Neuronal stem cell (in vitro differentiated cells): ENCODE measurements around the gene WDR38.

ENCODE experiments used
- DNase-seq: peaks from one replicate; pipeline ENCODE4 v3.0.0-alpha.2; 2013; ENCODE audit warnings: low spot score
- H2AFZ ChIP-seq: one replicate; pipeline ENCODE4 v1.6.1; 2013; ENCODE audit warnings: mild to moderate bottlenecking, low read length, inconsistent platforms
- H2AK5ac ChIP-seq: 2 replicates; pipeline ENCODE4 v1.6.1; 2013; ENCODE audit warnings: low read depth, mild to moderate bottlenecking, inconsistent platforms, low read length, moderate library complexity, mixed read lengths
- H2BK120ac ChIP-seq: 2 replicates; pipeline ENCODE4 v1.6.1; 2013; ENCODE audit warnings: low read depth, mild to moderate bottlenecking, inconsistent platforms, low read length, moderate library complexity, mixed read lengths
- H2BK12ac ChIP-seq: one replicate; pipeline ENCODE4 v1.6.1; 2013; ENCODE audit warnings: low read length, inconsistent platforms
- H2BK15ac ChIP-seq: 2 replicates; pipeline ENCODE4 v1.6.1; 2013; ENCODE audit warnings: mild to moderate bottlenecking, low read length, inconsistent platforms, mixed read lengths
- H2BK5ac ChIP-seq: one replicate; pipeline ENCODE4 v1.6.1; 2013; ENCODE audit warnings: inconsistent platforms, mild to moderate bottlenecking, low read length, moderate library complexity
- H3K14ac ChIP-seq: one replicate; pipeline ENCODE4 v1.6.1; 2013; ENCODE audit warnings: low read length, inconsistent platforms
- H3K18ac ChIP-seq: 2 replicates; pipeline ENCODE4 v1.6.1; 2013; ENCODE audit warnings: low read length, inconsistent platforms
- H3K23ac ChIP-seq: 2 replicates; pipeline ENCODE4 v1.6.1; 2013; ENCODE audit warnings: low read depth, mild to moderate bottlenecking, mixed read lengths, low read length, inconsistent platforms; ENCODE audit not compliant: poor library complexity
- H3K27ac ChIP-seq: replicated peaks from 3 replicates; pipeline ENCODE4 v1.5.1; 2013; ENCODE audit warnings: low read length, inconsistent platforms
- H3K27me3 ChIP-seq, 3 experiments: 2 replicates each; pipeline ENCODE4 v1.6.1; 2013; ENCODE audit warnings: low read length in 3 of 3, mild to moderate bottlenecking in 2 of 3, inconsistent platforms in 1 of 3, low read depth in 1 of 3, mixed read lengths in 1 of 3, moderate library complexity in 1 of 3; ENCODE audit not compliant: control insufficient read depth in 3 of 3, insufficient read depth in 3 of 3
- H3K36me3 ChIP-seq, 2 donors: replicated peaks in 1 of 2; 2 replicates each; pipeline ENCODE4 v1.6.1; 2013; ENCODE audit warnings: low read length in 2 of 2; ENCODE audit not compliant: control insufficient read depth in 2 of 2, insufficient read depth in 2 of 2
- H3K4ac ChIP-seq: 2 replicates; pipeline ENCODE4 v1.6.1; 2013; ENCODE audit warnings: inconsistent platforms, mild to moderate bottlenecking, low read length, moderate library complexity
- H3K4me1 ChIP-seq, 2 donors: 1 replicate in 1 of 2; 2 replicates in 1 of 2; pipeline ENCODE4 v1.6.1; 2013; ENCODE audit warnings: low read length in 2 of 2, low read depth in 1 of 2; ENCODE audit not compliant: control insufficient read depth in 2 of 2, insufficient read depth in 1 of 2
- H3K4me2 ChIP-seq: one replicate; pipeline ENCODE4 v1.6.1; 2013; ENCODE audit warnings: mild to moderate bottlenecking, low read length, inconsistent platforms; ENCODE audit not compliant: insufficient read depth, poor library complexity, severe bottlenecking
- H3K4me3 ChIP-seq, 2 donors: 2 replicates each; pipeline ENCODE4 v1.5.1; 2013; ENCODE audit warnings: low read length in 2 of 2, mild to moderate bottlenecking in 2 of 2, inconsistent platforms in 1 of 2, moderate library complexity in 1 of 2
- H3K79me1 ChIP-seq: one replicate; pipeline ENCODE4 v1.6.1; 2013; ENCODE audit warnings: low read depth, mild to moderate bottlenecking, inconsistent platforms, low read length, moderate library complexity
- H3K9ac ChIP-seq: one replicate; pipeline ENCODE4 v1.6.1; 2013; ENCODE audit warnings: mild to moderate bottlenecking, low read depth, low read length, inconsistent platforms; ENCODE audit not compliant: poor library complexity
- H3K9me3 ChIP-seq, 2 donors: replicated peaks in 1 of 2; 2 replicates each; pipeline versions ENCODE3 to v1.6.1; 2013; ENCODE audit warnings: low read length in 2 of 2, mild to moderate bottlenecking in 2 of 2, inconsistent platforms in 1 of 2, low read depth in 1 of 2, mixed read lengths in 1 of 2, moderate library complexity in 1 of 2; ENCODE audit not compliant: control insufficient read depth in 2 of 2, insufficient read depth in 1 of 2
- H4K8ac ChIP-seq: one replicate; pipeline ENCODE4 v1.6.1; 2013; ENCODE audit warnings: low read depth, mild to moderate bottlenecking, inconsistent platforms, low read length, moderate library complexity
- H4K91ac ChIP-seq: one replicate; pipeline ENCODE4 v1.6.1; 2013; ENCODE audit warnings: low read length, low read depth, mild to moderate bottlenecking, inconsistent platforms; ENCODE audit not compliant: poor library complexity
- WGBS, 2 donors: extraction: QIAGEN DNeasy Blood & Tissue Kit; methylation state at CpG; one replicate each; pipeline ENCODE4 v1.1.7; 2013; ENCODE audit warnings: missing lambda C conversion rate in 2 of 2, mixed read lengths in 1 of 2; ENCODE audit not compliant: insufficient read length in 2 of 2, insufficient replicate concordance in 1 of 2; ENCODE audit errors: extremely low coverage in 2 of 2; 5-methylcytosine and 5-hydroxymethylcytosine counted together

The WDR38 gene

GRCh38 chr9:124863371-124863871, 10.2 kb downstream of the WDR38 start:
- no CpG with 5 or more reads among the region's 7 CpGs for WGBS, 2 donors
- Histone ChIP-seq H2BK120ac (no peak overlapping the region), H3K27ac (no peak overlapping the region), H3K18ac (no peak overlapping the region), H3K79me1 (peaks cover 14% of the 10 kb centered on the region), H3K27me3 (no peaks in the 10 kb centered on the region), H2AFZ (no peak overlapping the region), H2BK15ac (no peak overlapping the region), H4K91ac (no peak overlapping the region), H3K4ac (no peak overlapping the region), H4K8ac (no peak overlapping the region), H3K36me3 (peaks cover 25 to 29% of the 10 kb centered on the region in 2 donors), H3K9ac (no peak overlapping the region), H3K14ac (no peak overlapping the region), H2BK5ac (no peak overlapping the region), H2AK5ac (no peak overlapping the region), H3K4me1 (peaks cover 9 to 11% of the 10 kb centered on the region in 2 donors), H3K9me3 (no peaks in the 10 kb centered on the region), H3K4me2 (no peak overlapping the region), H3K23ac (no peak overlapping the region), H2BK12ac (no peak overlapping the region), H3K4me3 (no peak overlapping the region)
- DNase-seq, result no peak

DNA sequence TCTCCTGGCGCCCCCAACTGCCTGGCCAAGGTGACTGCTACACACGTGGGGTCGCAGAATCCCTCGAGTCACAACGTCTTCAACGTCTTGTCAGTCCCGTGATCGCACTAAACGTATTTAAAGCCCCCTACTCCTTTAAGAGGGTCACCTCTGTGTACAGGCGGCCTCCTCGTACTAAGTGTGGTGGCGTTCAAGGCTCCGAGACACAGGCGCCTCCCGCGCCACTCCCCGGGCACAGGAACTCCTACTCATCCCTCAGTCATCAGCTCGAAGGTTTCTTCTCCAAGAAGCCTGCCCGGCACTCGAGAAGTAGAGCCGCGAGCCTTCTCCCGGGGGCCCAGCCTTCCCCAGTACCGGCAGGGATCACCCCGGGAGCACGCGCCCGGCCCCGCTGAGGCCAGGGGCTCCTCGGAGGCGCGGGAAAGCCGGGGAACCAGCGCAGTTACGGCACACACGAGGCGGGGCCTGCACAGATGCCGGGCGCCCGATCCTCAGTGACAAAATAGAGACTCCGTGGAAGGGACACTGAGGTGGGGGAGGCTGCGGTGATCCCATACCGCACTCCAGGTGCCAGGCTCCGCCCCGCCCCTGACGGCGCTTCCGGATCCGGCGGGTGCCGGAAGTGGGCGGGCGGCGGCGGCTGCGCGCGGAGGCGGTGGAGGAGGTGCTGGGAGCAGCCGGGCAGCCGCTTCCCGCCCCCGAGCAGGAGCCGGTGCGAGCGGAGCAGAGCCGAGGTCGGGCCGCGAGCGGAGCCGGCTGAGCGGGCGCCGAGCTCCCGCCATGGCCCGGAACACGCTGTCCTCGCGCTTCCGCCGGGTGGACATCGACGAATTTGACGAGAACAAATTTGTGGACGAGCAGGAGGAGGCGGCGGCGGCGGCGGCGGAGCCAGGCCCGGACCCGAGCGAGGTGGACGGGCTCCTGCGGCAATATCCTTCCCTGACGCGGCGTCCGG, 15.5 kb downstream of the WDR38 start:
- no CpG with 5 or more reads among the region's 101 CpGs for WGBS, 2 donors
- Histone ChIP-seq H2AK5ac (peak overlapping the region; percentile 94), H2BK12ac (peak overlapping the region; percentile 86), H4K91ac (no peak overlapping the region), H4K8ac (peak overlapping the region; percentile 94), H3K79me1 (peaks cover 14% of the 10 kb centered on the region), H3K9me3 (no peaks in the 10 kb centered on the region), H3K4me2 (peak overlapping the region; percentile 95), H3K27me3 (no peaks in the 10 kb centered on the region), H3K27ac (peak overlapping the region; percentile 71), H2BK120ac (no peak overlapping the region), H3K14ac (peak overlapping the region; percentile 79), H3K4me1 (peaks cover 10 to 11% of the 10 kb centered on the region in 2 donors), H3K23ac (peak overlapping the region; percentile 99), H3K18ac (peak overlapping the region; percentile 94), H3K4me3 (peak overlapping the region; percentile 85 to 100), H2AFZ (peak overlapping the region; percentile 90), H3K9ac (peak overlapping the region; percentile 97), H2BK15ac (no peak overlapping the region), H2BK5ac (peak overlapping the region; percentile 91), H3K4ac (peak overlapping the region; percentile 20), H3K36me3 (peaks cover 12 to 30% of the 10 kb centered on the region in 2 donors)
- DNase-seq, result peak; percentile 72

DNA sequence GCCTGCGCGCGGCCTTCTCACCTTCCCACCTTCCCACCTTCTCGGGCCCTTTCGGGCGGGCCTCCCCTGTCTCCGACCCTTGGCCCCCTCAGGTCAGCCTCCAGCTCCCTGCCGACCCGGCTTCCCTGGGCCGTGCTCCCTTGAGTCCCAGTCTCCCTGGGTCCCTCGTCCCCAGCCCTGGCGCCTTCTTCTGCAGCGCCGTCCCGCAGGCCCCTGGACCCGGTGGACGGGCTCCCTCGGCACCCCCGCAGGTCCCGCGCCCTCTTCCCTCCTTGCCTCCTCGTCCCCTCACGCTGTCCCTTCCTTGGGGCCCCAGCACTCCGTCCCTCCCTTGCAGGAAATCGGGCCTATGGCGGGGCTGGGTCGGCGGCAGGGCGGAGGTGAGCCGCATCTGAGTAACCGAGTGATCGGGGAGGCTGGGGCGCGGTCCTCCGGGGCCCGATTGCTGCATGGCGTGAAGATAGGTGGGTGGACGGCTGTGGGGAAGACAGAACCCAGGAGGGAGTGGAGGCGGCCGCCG, 16.3 kb downstream of the WDR38 start:
- H2BK15ac ChIP-seq, result no peak overlapping the region
- H3K9ac ChIP-seq, result peak overlapping the region; percentile 97
- WGBS, 2 donors, result no CpG with 5 or more reads among the region's 41 CpGs
- H3K27ac ChIP-seq, result no peak overlapping the region
- H2AFZ ChIP-seq, result peak overlapping the region; percentile 90
- H3K27me3 ChIP-seq, result no peaks in the 10 kb centered on the region
- H4K91ac ChIP-seq, result no peak overlapping the region
- H3K79me1 ChIP-seq, result peaks cover 14% of the 10 kb centered on the region
- H2BK5ac ChIP-seq, result peak overlapping the region; percentile 91
- H3K4me3 ChIP-seq, result peak overlapping the region; percentile 85 to 100
- peak overlapping the region; percentile 95 for H3K4me2 ChIP-seq
- H3K4me1 ChIP-seq, result peaks cover 10 to 11% of the 10 kb centered on the region in 2 donors
- H3K18ac ChIP-seq, result peak overlapping the region; percentile 92
- peaks cover 15 to 38% of the 10 kb centered on the region in 2 donors for H3K36me3 ChIP-seq
- DNase-seq, result no peak
- H2AK5ac ChIP-seq, result peak overlapping the region; percentile 81
- H2BK12ac ChIP-seq, result no peak overlapping the region
- H3K4ac ChIP-seq, result peak overlapping the region; percentile 20
- H2BK120ac ChIP-seq, result no peak overlapping the region
- no peaks in the 10 kb centered on the region for H3K9me3 ChIP-seq
- peak overlapping the region; percentile 53 for H4K8ac ChIP-seq
- peak overlapping the region; percentile 79 for H3K14ac ChIP-seq
- H3K23ac ChIP-seq, result peak overlapping the region; percentile 99
